Suprapubic skin (tissue), 4 donors: Measurements from ENCODE around the gene ZNF536.

Experiments
- POLR2A ChIP-seq, 2 donors: fragments of 450-650 bp; IDR thresholded peaks; one replicate each; pipeline ENCODE4 v1.6.1; 2017; ENCODE audit warnings: antibody characterized with exemption in 2 of 2, mild to moderate bottlenecking in 2 of 2, moderate library complexity in 2 of 2
- POLR2AphosphoS5 ChIP-seq, 3 donors: sonication (generic); formaldehyde crosslinking; IDR thresholded peaks; one replicate each; pipeline ENCODE4 v1.6.1; 2017; ENCODE audit warnings: antibody characterized with exemption in 3 of 3
- TF ChIP-seq, protein P1 (sequence below), 2 donors: fragments of 200-600 bp in 1 of 2; fragments of 450-650 bp in 1 of 2; sonication (generic) in 1 of 2; IDR thresholded peaks; one replicate each; pipeline ENCODE4 v1.5.1; 2016 to 2019; ENCODE audit warnings: antibody characterized with exemption in 2 of 2, mild to moderate bottlenecking in 1 of 2, moderate library complexity in 1 of 2

DNA sequence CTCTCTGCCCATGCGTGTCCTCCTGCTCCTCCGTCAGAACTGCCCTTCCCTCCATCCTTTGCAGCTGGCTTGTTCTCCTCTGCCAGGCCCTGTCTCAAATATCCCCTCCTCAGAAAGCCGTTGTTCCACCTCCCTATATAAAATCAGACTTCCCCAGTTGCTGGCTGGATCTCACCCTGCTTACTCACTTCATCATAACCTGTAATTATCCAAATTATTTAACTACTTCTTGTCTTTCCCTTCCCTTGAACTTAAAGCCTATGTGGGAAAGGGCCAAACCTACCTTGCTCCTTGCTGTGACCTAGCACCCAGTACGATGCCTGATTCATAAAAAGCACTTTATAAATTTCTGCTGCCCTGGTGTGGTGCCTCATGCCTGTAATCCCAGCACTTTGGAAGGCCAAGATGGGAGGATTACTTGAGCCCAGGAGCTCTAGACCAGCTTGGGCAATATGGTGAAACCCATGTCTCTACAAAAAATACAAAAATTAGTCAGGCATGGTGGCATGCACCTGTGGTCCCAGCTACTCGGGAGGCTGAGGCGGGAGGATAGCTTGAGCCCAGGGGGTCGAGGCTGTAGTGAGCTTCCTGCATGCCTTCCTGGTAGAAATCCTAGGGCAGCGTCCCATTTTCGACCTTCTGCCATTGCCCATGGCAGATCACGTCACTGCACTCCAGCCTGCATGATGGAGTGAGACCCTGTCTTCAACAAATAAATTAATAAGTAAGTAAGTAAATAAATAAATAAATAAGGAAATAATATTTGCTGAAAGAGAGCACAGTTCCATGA lies 39.5 kb upstream of the ZNF536 start:
- TF ChIP-seq POLR2A (IDR thresholded peaks at IDR 0.05) (no peak), POLR2AphosphoS5 (IDR thresholded peaks at IDR 0.05) (no peak)
- TF ChIP-seq, protein P1, sequence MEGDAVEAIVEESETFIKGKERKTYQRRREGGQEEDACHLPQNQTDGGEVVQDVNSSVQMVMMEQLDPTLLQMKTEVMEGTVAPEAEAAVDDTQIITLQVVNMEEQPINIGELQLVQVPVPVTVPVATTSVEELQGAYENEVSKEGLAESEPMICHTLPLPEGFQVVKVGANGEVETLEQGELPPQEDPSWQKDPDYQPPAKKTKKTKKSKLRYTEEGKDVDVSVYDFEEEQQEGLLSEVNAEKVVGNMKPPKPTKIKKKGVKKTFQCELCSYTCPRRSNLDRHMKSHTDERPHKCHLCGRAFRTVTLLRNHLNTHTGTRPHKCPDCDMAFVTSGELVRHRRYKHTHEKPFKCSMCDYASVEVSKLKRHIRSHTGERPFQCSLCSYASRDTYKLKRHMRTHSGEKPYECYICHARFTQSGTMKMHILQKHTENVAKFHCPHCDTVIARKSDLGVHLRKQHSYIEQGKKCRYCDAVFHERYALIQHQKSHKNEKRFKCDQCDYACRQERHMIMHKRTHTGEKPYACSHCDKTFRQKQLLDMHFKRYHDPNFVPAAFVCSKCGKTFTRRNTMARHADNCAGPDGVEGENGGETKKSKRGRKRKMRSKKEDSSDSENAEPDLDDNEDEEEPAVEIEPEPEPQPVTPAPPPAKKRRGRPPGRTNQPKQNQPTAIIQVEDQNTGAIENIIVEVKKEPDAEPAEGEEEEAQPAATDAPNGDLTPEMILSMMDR (IDR thresholded peaks at IDR 0.05), result no peak
